ENCODE results near the gene SLC4A2.

The SLC4A2 gene

GRCh38 chr7:151063212-151063561, 3.8 kb downstream of the SLC4A2 start:
- DNase-seq, result no peak

GRCh38 chr7:151064454-151064853, 5.1 kb downstream of the SLC4A2 start:
- DNase-seq, result no peak

GRCh38 chr7:151064993-151065392, 5.6 kb downstream of the SLC4A2 start:
- DNase-seq, result no peak

GRCh38 chr7:151065516-151065915, 6.1 kb downstream of the SLC4A2 start:
- no peak for DNase-seq

GRCh38 chr7:151066273-151066974, 7.0 kb downstream of the SLC4A2 start:
- no peak for DNase-seq

- DNase-seq, result no peak
Measured at GRCh38 chr7:151068069-151068773, 8.8 kb downstream of the SLC4A2 start.

GRCh38 chr7:151069841-151070573, 10.6 kb downstream of the SLC4A2 start:
- DNase-seq, result no peak

GRCh38 chr7:151070574-151070960, 11.2 kb downstream of the SLC4A2 start:
- DNase-seq, result no peak

- DNase-seq, result no peak
Measured at GRCh38 chr7:151071032-151071866, 11.9 kb downstream of the SLC4A2 start.

- no peak for DNase-seq
Measured at GRCh38 chr7:151073990-151074389, 14.6 kb downstream of the SLC4A2 start.

- no peak for DNase-seq
Measured at GRCh38 chr7:151074817-151075661, 15.7 kb downstream of the SLC4A2 start.

GRCh38 chr7:151075662-151075971, 16.2 kb downstream of the SLC4A2 start:
- DNase-seq, result no peak

- DNase-seq, result no peak
Measured at GRCh38 chr7:151075978-151076426, 16.6 kb downstream of the SLC4A2 start.

GRCh38 chr7:151076863-151077704, 17.7 kb downstream of the SLC4A2 start:
- no peak for DNase-seq

- DNase-seq, result no peak
Measured at GRCh38 chr7:151077705-151078232, 18.4 kb downstream of the SLC4A2 start.

GRCh38 chr7:151078233-151079040, 19.0 kb downstream of the SLC4A2 start:
- no peak for DNase-seq

GRCh38 chr7:151079199-151079910, 20.0 kb downstream of the SLC4A2 start:
- no peak for DNase-seq

- no peak for DNase-seq
Measured at GRCh38 chr7:151080067-151080521, 20.7 kb downstream of the SLC4A2 start.

- peak; percentile 83 for DNase-seq
Measured at GRCh38 chr7:151080522-151081169, 21.3 kb downstream of the SLC4A2 start, which contains the start of gene FASTK. Gene FASTK, minus strand, starts transcription at chr7:151080809. Its CDS starts 43 bp downstream, at chr7:151080766.

Data from activated gamma-delta T cell treated with Interleukin-2 at 50 U/mL for 16 hours (primary cell).